ENCODE data around the gene SPECC1.

SPECC1 gene

DNA sequence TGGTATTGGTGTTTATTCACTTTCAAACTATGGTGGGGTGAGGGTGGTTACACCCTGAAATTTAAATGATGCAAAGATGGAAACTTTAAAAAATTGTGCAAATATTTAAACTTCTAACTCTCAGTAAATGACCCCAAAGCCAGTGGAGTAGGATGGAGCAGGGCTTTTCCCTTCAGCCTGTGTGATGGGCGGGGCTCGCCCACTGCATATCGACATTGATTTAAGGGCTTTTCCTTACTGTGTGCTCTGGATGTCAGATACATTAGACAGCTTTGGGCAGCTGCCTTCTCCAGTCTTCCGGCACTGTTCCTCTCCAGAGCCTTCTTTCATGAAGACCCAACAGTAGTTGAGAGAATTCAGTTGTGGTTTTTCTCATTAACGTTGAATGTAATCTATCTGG is 99.9 kb downstream of the SPECC1 start:
- Histone ChIP-seq H3K9me3 (ENCODE audit: control insufficient read depth, insufficient read depth, low read length) (no peaks in the 10 kb centered on the region), H3K4me1 (ENCODE audit: control insufficient read depth, low read length) (no peaks in the 10 kb centered on the region), H3K27ac (ENCODE audit: low read depth, low read length) (no peak overlapping the region), H3K4me3 (ENCODE audit: low read length) (no peak overlapping the region), H3F3A (ENCODE audit: control insufficient read depth, insufficient read depth) (no peaks in the 10 kb centered on the region), H3K36me3 (ENCODE audit: control insufficient read depth, low read length) (no peaks in the 10 kb centered on the region), H3K79me2 (ENCODE audit: control insufficient read depth, low read length) (no peaks in the 10 kb centered on the region), H3K9me2 (replicated peaks; ENCODE audit: control insufficient read depth, low read length) (no peaks in the 10 kb centered on the region), H4K20me1 (ENCODE audit: control insufficient read depth, insufficient read depth, low read depth, low read length) (no peaks in the 10 kb centered on the region), H3K27me3 (ENCODE audit: control insufficient read depth, low read length) (0 out of 2 replicates have a peak, but pooled peaks cover 3% of the 10 kb centered on the region), H3K4me2 (ENCODE audit: low read length) (no peak overlapping the region)
- TF ChIP-seq, protein P1, sequence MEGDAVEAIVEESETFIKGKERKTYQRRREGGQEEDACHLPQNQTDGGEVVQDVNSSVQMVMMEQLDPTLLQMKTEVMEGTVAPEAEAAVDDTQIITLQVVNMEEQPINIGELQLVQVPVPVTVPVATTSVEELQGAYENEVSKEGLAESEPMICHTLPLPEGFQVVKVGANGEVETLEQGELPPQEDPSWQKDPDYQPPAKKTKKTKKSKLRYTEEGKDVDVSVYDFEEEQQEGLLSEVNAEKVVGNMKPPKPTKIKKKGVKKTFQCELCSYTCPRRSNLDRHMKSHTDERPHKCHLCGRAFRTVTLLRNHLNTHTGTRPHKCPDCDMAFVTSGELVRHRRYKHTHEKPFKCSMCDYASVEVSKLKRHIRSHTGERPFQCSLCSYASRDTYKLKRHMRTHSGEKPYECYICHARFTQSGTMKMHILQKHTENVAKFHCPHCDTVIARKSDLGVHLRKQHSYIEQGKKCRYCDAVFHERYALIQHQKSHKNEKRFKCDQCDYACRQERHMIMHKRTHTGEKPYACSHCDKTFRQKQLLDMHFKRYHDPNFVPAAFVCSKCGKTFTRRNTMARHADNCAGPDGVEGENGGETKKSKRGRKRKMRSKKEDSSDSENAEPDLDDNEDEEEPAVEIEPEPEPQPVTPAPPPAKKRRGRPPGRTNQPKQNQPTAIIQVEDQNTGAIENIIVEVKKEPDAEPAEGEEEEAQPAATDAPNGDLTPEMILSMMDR (IDR thresholded peaks at IDR 0.05; ENCODE audit: low read depth, low read length, poor library complexity, severe bottlenecking): no peak
- no peak for TF ChIP-seq EZH2phosphoT487 (IDR thresholded peaks at IDR 0.05; ENCODE audit: borderline replicate concordance, low read length)

DNA sequence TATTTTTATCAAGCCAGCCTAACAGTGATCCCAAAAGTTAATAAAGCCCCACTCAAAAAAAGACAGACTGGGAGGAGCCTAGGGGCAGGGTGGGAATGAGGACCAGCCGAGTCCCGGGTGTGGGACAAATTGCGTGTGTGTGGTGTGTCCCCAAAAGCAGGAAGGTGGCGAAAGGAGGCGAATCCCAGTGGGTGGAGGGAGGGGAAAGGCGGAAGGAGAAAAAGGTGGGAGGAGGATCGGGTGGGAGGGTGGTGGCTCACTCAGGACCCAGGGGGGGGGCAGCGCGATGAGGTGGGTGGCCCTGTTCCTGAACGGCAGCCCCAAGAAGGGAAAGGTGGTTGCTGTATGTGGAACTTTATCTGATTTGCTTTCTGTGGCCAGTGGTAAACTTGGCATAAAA is 102.4 kb downstream of the SPECC1 start:
- H3K4me1 ChIP-seq (ENCODE audit: control insufficient read depth, low read length): no peaks in the 10 kb centered on the region
- no peak for TF ChIP-seq EZH2phosphoT487 (IDR thresholded peaks at IDR 0.05; ENCODE audit: borderline replicate concordance, low read length)
- TF ChIP-seq, protein P1 (IDR thresholded peaks at IDR 0.05; ENCODE audit: low read depth, low read length, poor library complexity, severe bottlenecking): no peak
- H3K27ac ChIP-seq (ENCODE audit: low read depth, low read length): no peak overlapping the region
- no peaks in the 10 kb centered on the region for H3F3A ChIP-seq (ENCODE audit: control insufficient read depth, insufficient read depth)
- no peaks in the 10 kb centered on the region for H3K9me2 ChIP-seq (replicated peaks; ENCODE audit: control insufficient read depth, low read length)
- no peak overlapping the region for H3K4me2 ChIP-seq (ENCODE audit: low read length)
- H4K20me1 ChIP-seq (ENCODE audit: control insufficient read depth, insufficient read depth, low read depth, low read length): no peaks in the 10 kb centered on the region
- H3K4me3 ChIP-seq (ENCODE audit: low read length): no peak overlapping the region
- H3K27me3 ChIP-seq (ENCODE audit: control insufficient read depth, low read length): 0 out of 2 replicates have a peak, but pooled peaks cover 3% of the 10 kb centered on the region
- H3K36me3 ChIP-seq (ENCODE audit: control insufficient read depth, low read length): no peaks in the 10 kb centered on the region
- no peaks in the 10 kb centered on the region for H3K9me3 ChIP-seq (ENCODE audit: control insufficient read depth, insufficient read depth, low read length)
- H3K79me2 ChIP-seq (ENCODE audit: control insufficient read depth, low read length): no peaks in the 10 kb centered on the region

DNA sequence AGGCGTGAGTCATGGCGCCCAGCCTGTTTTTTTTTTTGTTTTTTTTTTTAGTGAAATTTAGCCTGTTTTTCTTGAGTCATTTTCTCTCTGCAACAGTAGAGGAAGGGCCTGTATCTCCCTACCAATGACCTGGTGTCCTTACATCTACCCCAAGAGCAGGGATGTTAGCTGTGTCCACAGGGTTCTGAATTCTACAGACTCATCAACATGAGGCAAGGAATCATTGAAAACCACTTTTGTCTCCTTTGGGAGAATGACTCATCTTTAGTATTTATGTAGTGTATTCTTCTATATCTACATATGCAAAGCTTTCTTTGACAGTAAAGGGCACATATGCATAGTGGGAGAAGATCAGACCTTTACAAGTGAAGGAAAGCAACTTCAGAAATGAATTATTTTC is 105.3 kb downstream of the SPECC1 start:
- TF ChIP-seq, protein P1 (IDR thresholded peaks at IDR 0.05; ENCODE audit: low read depth, low read length, poor library complexity, severe bottlenecking): no peak
- TF ChIP-seq EZH2phosphoT487 (IDR thresholded peaks at IDR 0.05; ENCODE audit: borderline replicate concordance, low read length): no peak
- Histone ChIP-seq H3K4me1 (ENCODE audit: control insufficient read depth, low read length) (no peaks in the 10 kb centered on the region), H3K36me3 (ENCODE audit: control insufficient read depth, low read length) (no peaks in the 10 kb centered on the region)

More for the DNA sequence above, 105.3 kb downstream of the SPECC1 start:
- no peaks in the 10 kb centered on the region for H4K20me1 ChIP-seq (ENCODE audit: control insufficient read depth, insufficient read depth, low read depth, low read length)
- no peak overlapping the region for H3K4me2 ChIP-seq (ENCODE audit: low read length)
- no peaks in the 10 kb centered on the region for H3F3A ChIP-seq (ENCODE audit: control insufficient read depth, insufficient read depth)
- no peak overlapping the region for H3K4me3 ChIP-seq (ENCODE audit: low read length)
- H3K27ac ChIP-seq (ENCODE audit: low read depth, low read length): no peak overlapping the region
- no peaks in the 10 kb centered on the region for H3K27me3 ChIP-seq (ENCODE audit: control insufficient read depth, low read length)
- H3K9me3 ChIP-seq (ENCODE audit: control insufficient read depth, insufficient read depth, low read length): no peaks in the 10 kb centered on the region
- no peaks in the 10 kb centered on the region for H3K9me2 ChIP-seq (replicated peaks; ENCODE audit: control insufficient read depth, low read length)
- no peaks in the 10 kb centered on the region for H3K79me2 ChIP-seq (ENCODE audit: control insufficient read depth, low read length)
